Glutamatergic neuron (in vitro differentiated cells): ENCODE measurements around the gene TNFRSF8. TPM values are rescaled to one million over a fixed set of nuclear protein-coding genes. Genes with fewer than 3 reads are reported as not detected.

Experiments used
- DNase-seq: peaks from one replicate; pipeline ENCODE4 v3.0.0; 2022
- H3K27ac Mint-ChIP-seq: one replicate; pipeline ENCODE4 v1.8.0; 2020; ENCODE audit warnings: mild to moderate bottlenecking, mixed read lengths, inconsistent platforms; ENCODE audit not compliant: unreplicated experiment
- H3K27me3 Mint-ChIP-seq: one replicate; pipeline ENCODE4 v1.8.0; 2020; ENCODE audit warnings: mild to moderate bottlenecking, moderate library complexity, mixed read lengths, inconsistent platforms; ENCODE audit not compliant: unreplicated experiment
- H3K36me3 Mint-ChIP-seq: one replicate; pipeline ENCODE4 v1.8.0; 2020; ENCODE audit warnings: mild to moderate bottlenecking, mixed read lengths, inconsistent platforms; ENCODE audit not compliant: unreplicated experiment
- H3K4me1 Mint-ChIP-seq: one replicate; pipeline ENCODE4 v1.8.0; 2020; ENCODE audit warnings: mild to moderate bottlenecking, low read depth, mixed read lengths, inconsistent platforms; ENCODE audit not compliant: unreplicated experiment
- H3K4me3 Mint-ChIP-seq: one replicate; pipeline ENCODE4 v1.8.0; 2020; ENCODE audit warnings: mild to moderate bottlenecking, mixed read lengths, inconsistent platforms; ENCODE audit not compliant: unreplicated experiment
- H3K9me3 Mint-ChIP-seq: one replicate; pipeline ENCODE4 v1.8.0; 2020; ENCODE audit warnings: mild to moderate bottlenecking, moderate library complexity, mixed read lengths, inconsistent platforms; ENCODE audit not compliant: unreplicated experiment
- total RNA-seq: library from RNA; stranded (reverse); fragmentation: NEBNext Ultra II Directional; extraction: Animal tissue kit (Norgen Biotek cat#: 25700); gene quantifications from one replicate; pipeline ENCODE4 v1.2.1, GENCODE V29; 2021; ENCODE audit not compliant: unreplicated experiment
- TF ChIP-seq, protein P1 (sequence below): fragments of 200-600 bp; sonication (generic); IDR thresholded peaks from one replicate; pipeline ENCODE4 v1.5.0; 2021; ENCODE audit not compliant: partially characterized antibody, unreplicated experiment

TNFRSF8 gene
- total RNA-seq, 1 donor from 2014 or later = not detected

- Mint-ChIP-seq H3K27me3 (no peaks in the 10 kb centered on the region), H3K4me3 (no peak overlapping the region), H3K9me3 (no peaks in the 10 kb centered on the region), H3K36me3 (no peaks in the 10 kb centered on the region), H3K27ac (no peak overlapping the region), H3K4me1 (peaks cover 8% of the 10 kb centered on the region)
- no peak for DNase-seq
- TF ChIP-seq, protein P1, sequence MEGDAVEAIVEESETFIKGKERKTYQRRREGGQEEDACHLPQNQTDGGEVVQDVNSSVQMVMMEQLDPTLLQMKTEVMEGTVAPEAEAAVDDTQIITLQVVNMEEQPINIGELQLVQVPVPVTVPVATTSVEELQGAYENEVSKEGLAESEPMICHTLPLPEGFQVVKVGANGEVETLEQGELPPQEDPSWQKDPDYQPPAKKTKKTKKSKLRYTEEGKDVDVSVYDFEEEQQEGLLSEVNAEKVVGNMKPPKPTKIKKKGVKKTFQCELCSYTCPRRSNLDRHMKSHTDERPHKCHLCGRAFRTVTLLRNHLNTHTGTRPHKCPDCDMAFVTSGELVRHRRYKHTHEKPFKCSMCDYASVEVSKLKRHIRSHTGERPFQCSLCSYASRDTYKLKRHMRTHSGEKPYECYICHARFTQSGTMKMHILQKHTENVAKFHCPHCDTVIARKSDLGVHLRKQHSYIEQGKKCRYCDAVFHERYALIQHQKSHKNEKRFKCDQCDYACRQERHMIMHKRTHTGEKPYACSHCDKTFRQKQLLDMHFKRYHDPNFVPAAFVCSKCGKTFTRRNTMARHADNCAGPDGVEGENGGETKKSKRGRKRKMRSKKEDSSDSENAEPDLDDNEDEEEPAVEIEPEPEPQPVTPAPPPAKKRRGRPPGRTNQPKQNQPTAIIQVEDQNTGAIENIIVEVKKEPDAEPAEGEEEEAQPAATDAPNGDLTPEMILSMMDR = no peak
Observed at GRCh38 chr1:12128120-12128519, 65.0 kb downstream of the TNFRSF8 start.

GRCh38 chr1:12129624-12130023, 66.5 kb downstream of the TNFRSF8 start:
- H3K9me3 Mint-ChIP-seq = peaks cover 1% of the 10 kb centered on the region
- no peaks in the 10 kb centered on the region for H3K36me3 Mint-ChIP-seq
- H3K4me1 Mint-ChIP-seq = peaks cover 13% of the 10 kb centered on the region
- DNase-seq = no peak
- no peak overlapping the region for H3K27ac Mint-ChIP-seq
- TF ChIP-seq, protein P1 = no peak
- no peak overlapping the region for H3K4me3 Mint-ChIP-seq
- H3K27me3 Mint-ChIP-seq = no peaks in the 10 kb centered on the region

GRCh38 chr1:12130466-12131130, 67.5 kb downstream of the TNFRSF8 start:
- no peak overlapping the region for H3K27ac Mint-ChIP-seq
- TF ChIP-seq, protein P1 = no peak
- H3K27me3 Mint-ChIP-seq = no peaks in the 10 kb centered on the region
- H3K4me1 Mint-ChIP-seq = peaks cover 13% of the 10 kb centered on the region
- no peaks in the 10 kb centered on the region for H3K36me3 Mint-ChIP-seq
- peaks cover 1% of the 10 kb centered on the region for H3K9me3 Mint-ChIP-seq
- H3K4me3 Mint-ChIP-seq = no peak overlapping the region
- DNase-seq = no peak

DNA sequence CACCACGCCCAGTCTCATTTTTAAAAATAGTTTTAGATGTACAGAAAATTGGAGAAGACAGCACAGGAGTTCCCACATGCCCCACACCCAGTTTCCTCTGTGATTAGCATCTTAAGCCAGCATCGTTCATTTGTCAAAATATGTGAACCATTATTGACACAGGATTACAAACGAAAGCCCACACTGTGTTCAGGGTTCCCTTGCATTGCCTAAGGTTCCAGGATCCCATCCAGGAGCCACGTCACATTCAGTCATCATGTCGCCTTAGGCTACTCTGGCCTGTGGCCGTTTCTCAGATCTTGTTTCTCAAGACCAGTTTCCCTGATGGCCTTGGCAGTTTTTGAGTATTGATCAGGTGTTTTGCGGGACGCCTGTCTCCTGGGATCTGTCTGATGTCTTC, 69.0 kb downstream of the TNFRSF8 start:
- Mint-ChIP-seq H3K4me3 (no peak overlapping the region), H3K9me3 (peaks cover 1% of the 10 kb centered on the region), H3K27me3 (no peaks in the 10 kb centered on the region), H3K4me1 (peaks cover 15% of the 10 kb centered on the region), H3K36me3 (no peaks in the 10 kb centered on the region), H3K27ac (no peak overlapping the region)
- TF ChIP-seq, protein P1 = no peak
- DNase-seq = no peak

DNA sequence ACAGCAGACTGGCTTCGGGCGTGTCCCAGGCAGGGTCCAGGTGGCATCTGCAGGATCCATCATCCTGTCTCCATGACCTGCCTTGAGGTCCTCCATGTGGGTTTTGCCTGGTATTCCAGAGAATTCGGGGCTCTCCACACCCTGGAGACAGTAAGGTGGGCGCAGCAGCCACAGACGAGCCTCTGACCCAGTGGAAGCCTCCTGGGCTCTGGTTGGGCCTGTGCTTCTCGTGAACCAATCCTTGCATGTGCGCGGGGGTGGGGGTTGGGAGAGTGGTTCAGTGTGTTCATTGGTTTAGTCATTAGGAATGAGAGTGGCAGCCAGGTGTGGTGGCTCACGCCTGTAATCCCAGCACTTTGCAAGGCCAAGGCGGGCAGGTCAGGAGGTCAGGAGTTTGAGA, 71.6 kb downstream of the TNFRSF8 start:
- TF ChIP-seq, protein P1 = no peak
- Mint-ChIP-seq H3K27me3 (peaks cover 7% of the 10 kb centered on the region), H3K4me3 (no peak overlapping the region), H3K36me3 (no peaks in the 10 kb centered on the region), H3K9me3 (peaks cover 4% of the 10 kb centered on the region), H3K27ac (no peak overlapping the region), H3K4me1 (peaks cover 15% of the 10 kb centered on the region)
- no peak for DNase-seq
